Activated CD4-positive, alpha-beta T cell treated with anti-CD3 and anti-CD28 coated beads, Interleukin-2, amount 10 ng/mL, durations not matched to agents 7 days and 5 days (primary cell): Measurements from ENCODE around the gene TRIM58. TPM values are rescaled to one million over a fixed set of nuclear protein-coding genes. Genes with fewer than 3 reads are reported as not detected.
A peak's percentile ranks its signal among the peaks of the same experiment; 100 is the strongest.

Experiments used
- CTCF ChIA-PET: fragments of 350-600 bp; sonication (Branson Sonifier 250); formaldehyde crosslinking; loops from one replicate; lab custom pipeline; 2021; ENCODE audit warnings: antibody characterized with exemption; lab: Charles Lee
- POLR2A ChIA-PET: fragments of 350-600 bp; sonication (Branson Sonifier 250); formaldehyde crosslinking; loops from one replicate; lab custom pipeline; 2021; ENCODE audit warnings: antibody characterized with exemption; lab: Charles Lee
- DNase-seq: peaks from one replicate; pipeline ENCODE4 v3.0.0-alpha.2; 2020
- H3K27ac Mint-ChIP-seq: one replicate; pipeline ENCODE4 v1.8.0; 2021; ENCODE audit warnings: mild to moderate bottlenecking, moderate library complexity, mixed read lengths
- H3K27me3 Mint-ChIP-seq: one replicate; pipeline ENCODE4 v1.8.0; 2021; ENCODE audit warnings: mixed read lengths
- H3K36me3 Mint-ChIP-seq: one replicate; pipeline ENCODE4 v1.8.0; 2021; ENCODE audit warnings: low read depth, mixed read lengths
- H3K4me1 Mint-ChIP-seq: one replicate; pipeline ENCODE4 v1.8.0; 2021; ENCODE audit warnings: mixed read lengths
- H3K4me3 Mint-ChIP-seq: one replicate; pipeline ENCODE4 v1.8.0; 2021; ENCODE audit warnings: mild to moderate bottlenecking, moderate library complexity, mixed read lengths
- H3K9me3 Mint-ChIP-seq: one replicate; pipeline ENCODE4 v1.8.0; 2021; ENCODE audit warnings: mixed read lengths
- total RNA-seq, 2 experiments: library from RNA; stranded (reverse); gene quantifications; one replicate each; pipeline ENCODE4 v1.2.3, GENCODE V29; 2021

TRIM58 gene
- total RNA-seq, 2 experiments from 2014 or later: 0.69 to 0.79 TPM

- peaks cover 6% of the 10 kb centered on the region for H3K27me3 Mint-ChIP-seq
- no peaks in the 10 kb centered on the region for H3K36me3 Mint-ChIP-seq
- H3K27ac Mint-ChIP-seq: no peak overlapping the region
- H3K9me3 Mint-ChIP-seq: no peaks in the 10 kb centered on the region
- CTCF ChIA-PET: no interaction called here
- no peaks in the 10 kb centered on the region for H3K4me1 Mint-ChIP-seq
- no peak for DNase-seq
- POLR2A ChIA-PET: no interaction called here
- no peak overlapping the region for H3K4me3 Mint-ChIP-seq
Observed at GRCh38 chr1:247849616-247850015, 7.4 kb upstream of the TRIM58 start.

GRCh38 chr1:247854899-247855545 lies 2.0 kb upstream of the TRIM58 start:
- DNase-seq: no peak
- H3K36me3 Mint-ChIP-seq: no peaks in the 10 kb centered on the region
- H3K27ac Mint-ChIP-seq: no peak overlapping the region
- H3K27me3 Mint-ChIP-seq: peaks cover 24% of the 10 kb centered on the region
- H3K9me3 Mint-ChIP-seq: no peaks in the 10 kb centered on the region
- peaks cover 10% of the 10 kb centered on the region for H3K4me1 Mint-ChIP-seq
- H3K4me3 Mint-ChIP-seq: no peak overlapping the region
- CTCF ChIA-PET: no interaction called here
- POLR2A ChIA-PET: no interaction called here

DNA sequence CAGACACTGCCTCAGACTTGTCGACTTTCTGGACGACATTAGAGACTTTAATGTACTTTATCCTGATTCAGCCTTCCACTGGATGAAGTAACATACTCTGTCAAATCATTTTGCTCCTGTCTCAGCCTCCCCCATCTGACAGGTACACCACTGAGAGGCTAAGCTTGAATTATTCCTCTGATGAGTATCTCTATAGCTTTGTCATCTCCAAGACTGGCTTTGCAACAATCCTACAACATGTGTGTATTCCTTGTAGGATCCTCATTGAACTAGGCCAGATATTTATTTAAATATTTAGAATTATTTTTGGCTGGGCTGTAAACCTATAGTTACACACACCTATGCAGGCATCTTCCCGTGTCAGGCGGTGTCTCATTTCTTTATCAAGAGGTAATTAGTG lies 1.1 kb upstream of the TRIM58 start:
- ChIA-PET POLR2A (no interaction called here), CTCF (no interaction called here)
- Mint-ChIP-seq H3K27ac (no peak overlapping the region), H3K27me3 (peaks cover 24% of the 10 kb centered on the region), H3K36me3 (no peaks in the 10 kb centered on the region), H3K9me3 (no peaks in the 10 kb centered on the region), H3K4me1 (peaks cover 10% of the 10 kb centered on the region), H3K4me3 (peak overlapping the region; percentile 66)
- no peak for DNase-seq

- peak; percentile 8 for DNase-seq
- Mint-ChIP-seq H3K9me3 (no peaks in the 10 kb centered on the region), H3K36me3 (no peaks in the 10 kb centered on the region), H3K27ac (peak overlapping the region; percentile 82), H3K4me3 (peak overlapping the region; percentile 77), H3K27me3 (peaks cover 24% of the 10 kb centered on the region), H3K4me1 (peaks cover 10% of the 10 kb centered on the region)
- CTCF ChIA-PET: no interaction called here
- POLR2A ChIA-PET: no interaction called here
Observed at GRCh38 chr1:247857985-247858619, 1.1 kb downstream of the TRIM58 start.

DNA sequence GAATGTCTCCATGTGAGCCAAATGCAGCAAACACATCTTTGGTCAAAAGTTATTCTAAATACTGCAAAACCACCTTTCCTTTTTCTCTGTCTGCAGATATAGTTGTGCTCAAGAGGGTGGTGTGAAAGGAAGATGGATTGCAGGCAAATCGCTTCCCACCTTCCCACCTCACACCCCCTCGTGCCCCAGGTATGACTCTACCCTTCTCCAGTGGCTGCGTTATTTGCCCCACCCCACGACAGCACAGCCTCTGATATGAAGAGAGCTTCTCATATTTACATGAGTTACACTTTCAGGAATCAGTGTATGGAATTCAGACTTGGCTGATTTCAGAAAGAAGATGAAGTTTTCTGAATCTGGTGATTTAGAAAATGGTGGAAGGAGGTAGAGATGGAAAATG lies 5.8 kb downstream of the TRIM58 start:
- H3K36me3 Mint-ChIP-seq: no peaks in the 10 kb centered on the region
- H3K4me1 Mint-ChIP-seq: peaks cover 6% of the 10 kb centered on the region
- POLR2A ChIA-PET: no interaction called here
- H3K9me3 Mint-ChIP-seq: no peaks in the 10 kb centered on the region
- CTCF ChIA-PET: no interaction called here
- no peak overlapping the region for H3K27ac Mint-ChIP-seq
- no peak overlapping the region for H3K4me3 Mint-ChIP-seq
- H3K27me3 Mint-ChIP-seq: peaks cover 11% of the 10 kb centered on the region
- DNase-seq: no peak

GRCh38 chr1:247864644-247865043 lies 7.7 kb downstream of the TRIM58 start:
- H3K4me1 Mint-ChIP-seq: no peaks in the 10 kb centered on the region
- POLR2A ChIA-PET: no interaction called here
- H3K9me3 Mint-ChIP-seq: no peaks in the 10 kb centered on the region
- DNase-seq: no peak
- no peak overlapping the region for H3K27ac Mint-ChIP-seq
- H3K4me3 Mint-ChIP-seq: no peak overlapping the region
- no peaks in the 10 kb centered on the region for H3K36me3 Mint-ChIP-seq
- CTCF ChIA-PET: no interaction called here
- H3K27me3 Mint-ChIP-seq: no peaks in the 10 kb centered on the region

GRCh38 chr1:247865416-247865815 lies 8.4 kb downstream of the TRIM58 start:
- POLR2A ChIA-PET: no interaction called here
- Mint-ChIP-seq H3K27ac (no peak overlapping the region), H3K4me3 (no peak overlapping the region), H3K36me3 (no peaks in the 10 kb centered on the region), H3K9me3 (no peaks in the 10 kb centered on the region), H3K27me3 (no peaks in the 10 kb centered on the region), H3K4me1 (no peaks in the 10 kb centered on the region)
- CTCF ChIA-PET: no interaction called here
- no peak for DNase-seq

- H3K36me3 Mint-ChIP-seq: no peaks in the 10 kb centered on the region
- POLR2A ChIA-PET: no interaction called here
- H3K9me3 Mint-ChIP-seq: no peaks in the 10 kb centered on the region
- H3K4me1 Mint-ChIP-seq: no peaks in the 10 kb centered on the region
- H3K27me3 Mint-ChIP-seq: no peaks in the 10 kb centered on the region
- CTCF ChIA-PET: interaction anchor here (1.0 kb wide), 1 partner anchor 13 kb away, joined by 3 read pairs; the partner anchor contains the start of gene OR2W3
- DNase-seq: no peak
- no peak overlapping the region for H3K4me3 Mint-ChIP-seq
- H3K27ac Mint-ChIP-seq: no peak overlapping the region
Observed at GRCh38 chr1:247883346-247883745, 26.4 kb downstream of the TRIM58 start.

- no peak for DNase-seq
- no peak overlapping the region for H3K27ac Mint-ChIP-seq
- ChIA-PET CTCF (no interaction called here), POLR2A (no interaction called here)
- H3K4me1 Mint-ChIP-seq: no peaks in the 10 kb centered on the region
- H3K36me3 Mint-ChIP-seq: no peaks in the 10 kb centered on the region
- no peaks in the 10 kb centered on the region for H3K9me3 Mint-ChIP-seq
- no peaks in the 10 kb centered on the region for H3K27me3 Mint-ChIP-seq
- H3K4me3 Mint-ChIP-seq: no peak overlapping the region
Observed at GRCh38 chr1:247884797-247885413, 27.9 kb downstream of the TRIM58 start.

DNA sequence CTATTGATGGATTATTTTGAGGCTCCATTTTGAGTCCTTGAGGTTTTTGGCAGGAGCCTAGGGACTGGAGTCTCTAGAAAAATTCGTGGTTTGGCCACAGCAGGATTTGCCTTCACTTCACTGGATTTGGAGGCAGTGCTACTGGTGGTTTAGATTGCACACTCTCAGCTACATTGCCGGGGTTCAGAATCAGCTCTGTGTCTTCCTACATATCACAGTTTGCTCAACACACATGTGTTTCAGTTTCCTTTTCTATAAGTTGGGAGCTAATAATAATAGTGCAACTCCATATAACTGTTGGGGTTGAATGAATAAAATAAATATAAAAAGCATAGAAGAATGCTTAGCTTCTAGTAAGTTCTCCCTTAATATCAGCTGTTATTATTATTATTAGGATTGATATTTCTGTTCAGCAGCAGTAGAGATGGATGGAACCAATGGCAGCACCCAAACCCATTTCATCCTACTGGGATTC lies 38.2 kb downstream of the TRIM58 start, which contains the start of gene OR2W3:
OR2W3 (plus strand) TSS at position 425 of the 475 bp plus-strand sequence; CDS start at position 425, 0 bp downstream.
- Mint-ChIP-seq H3K36me3 (peaks cover 2% of the 10 kb centered on the region), H3K9me3 (no peaks in the 10 kb centered on the region)

GRCh38 chr1:247895976-247896375 lies 39.0 kb downstream of the TRIM58 start:
- Mint-ChIP-seq H3K27me3 (no peaks in the 10 kb centered on the region), H3K36me3 (peaks cover 2% of the 10 kb centered on the region), H3K9me3 (no peaks in the 10 kb centered on the region), H3K4me1 (peaks cover 2% of the 10 kb centered on the region), H3K27ac (no peak overlapping the region), H3K4me3 (no peak overlapping the region)
- no peak for DNase-seq
- ChIA-PET POLR2A (no interaction called here), CTCF (interaction anchor here (0.5 to 1.4 kb wide), 2 partner anchors 13 to 167 kb away, joined by 3 read pairs; no protein-coding TSS in a partner anchor)

More for the DNA sequence above, 38.2 kb downstream of the TRIM58 start, which contains the start of gene OR2W3:
- Mint-ChIP-seq H3K4me1 (peaks cover 2% of the 10 kb centered on the region), H3K27me3 (no peaks in the 10 kb centered on the region), H3K27ac (no peak within 1 kb of the TSS), H3K4me3 (no peak within 1 kb of the TSS)
- DNase-seq: no peak
- POLR2A ChIA-PET: no interaction called here
- CTCF ChIA-PET: interaction anchor here (1.4 kb wide), 1 partner anchor 12 kb away, joined by 3 read pairs; no protein-coding TSS in a partner anchor

DNA sequence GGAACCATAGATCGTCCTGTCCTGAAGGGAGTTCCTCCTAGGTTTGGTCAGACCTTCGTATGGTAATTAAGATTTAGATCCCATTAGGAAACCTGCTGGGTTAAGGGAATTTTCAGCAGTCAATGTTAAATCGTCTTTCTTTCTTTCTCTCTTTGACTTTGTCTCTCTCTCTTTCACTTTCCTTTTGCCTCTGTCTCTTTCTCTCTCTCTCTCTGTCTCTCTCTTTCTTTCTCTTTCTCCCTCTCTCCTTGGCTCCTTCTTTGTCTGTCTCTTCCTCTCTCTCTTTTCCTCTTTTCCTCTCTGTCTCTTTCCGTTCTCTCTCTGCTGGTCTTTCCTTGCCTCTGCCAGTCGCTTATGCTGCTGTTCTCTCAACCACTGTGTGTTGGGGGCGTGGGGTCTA lies 47.1 kb downstream of the TRIM58 start:
- ChIA-PET CTCF (no interaction called here), POLR2A (no interaction called here)
- Mint-ChIP-seq H3K27ac (no peak overlapping the region), H3K9me3 (peaks cover 11% of the 10 kb centered on the region), H3K4me3 (no peak overlapping the region), H3K36me3 (peaks cover 5% of the 10 kb centered on the region), H3K27me3 (no peaks in the 10 kb centered on the region), H3K4me1 (peaks cover 38% of the 10 kb centered on the region)
- no peak for DNase-seq

DNA sequence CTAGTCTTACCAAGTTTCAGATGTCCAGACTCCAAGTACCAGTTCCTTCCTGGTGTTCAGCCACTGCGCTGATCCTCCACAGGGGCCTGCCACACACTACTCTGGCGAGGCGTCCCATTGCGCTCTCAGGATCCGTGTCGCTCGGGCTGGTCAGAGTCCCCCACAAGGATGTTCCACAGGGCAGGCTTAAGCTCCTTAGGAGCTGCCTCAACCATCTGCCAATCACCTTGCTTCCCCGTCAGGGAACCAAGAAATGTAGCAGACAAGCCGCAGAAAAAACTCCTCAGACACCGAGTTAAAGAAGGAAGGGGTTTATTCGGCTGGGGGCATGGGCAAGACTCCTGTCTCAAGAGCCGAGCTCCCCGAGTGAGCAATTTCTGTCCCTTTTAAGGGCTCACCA lies 48.2 kb downstream of the TRIM58 start:
- no peaks in the 10 kb centered on the region for H3K27me3 Mint-ChIP-seq
- H3K36me3 Mint-ChIP-seq: peaks cover 5% of the 10 kb centered on the region
- ChIA-PET POLR2A (interaction anchor here (0.6 kb wide), 1 partner anchor 48 kb away, joined by 3 read pairs; the partner anchor contains the start of gene TRIM58), CTCF (no interaction called here)
- peaks cover 38% of the 10 kb centered on the region for H3K4me1 Mint-ChIP-seq
- peaks cover 11% of the 10 kb centered on the region for H3K9me3 Mint-ChIP-seq
- peak overlapping the region; percentile 52 for H3K27ac Mint-ChIP-seq
- DNase-seq: no peak
- H3K4me3 Mint-ChIP-seq: no peak overlapping the region
